GM12872 (cell line): Measurements from ENCODE around the gene KIR2DL4.
"Not testable (repeated sequence)": the region's sequence is repeated elsewhere in the genome, so short reads cannot be mapped to it uniquely, and the experiment has no call there.

Source experiments
- CTCF ChIP-seq: IDR thresholded peaks from 3 replicates; pipeline ENCODE4 v1.5.1; 2011; ENCODE audit warnings: low read depth, mild to moderate bottlenecking, low read length, moderate library complexity; ENCODE audit not compliant: insufficient read depth

The KIR2DL4 gene

DNA sequence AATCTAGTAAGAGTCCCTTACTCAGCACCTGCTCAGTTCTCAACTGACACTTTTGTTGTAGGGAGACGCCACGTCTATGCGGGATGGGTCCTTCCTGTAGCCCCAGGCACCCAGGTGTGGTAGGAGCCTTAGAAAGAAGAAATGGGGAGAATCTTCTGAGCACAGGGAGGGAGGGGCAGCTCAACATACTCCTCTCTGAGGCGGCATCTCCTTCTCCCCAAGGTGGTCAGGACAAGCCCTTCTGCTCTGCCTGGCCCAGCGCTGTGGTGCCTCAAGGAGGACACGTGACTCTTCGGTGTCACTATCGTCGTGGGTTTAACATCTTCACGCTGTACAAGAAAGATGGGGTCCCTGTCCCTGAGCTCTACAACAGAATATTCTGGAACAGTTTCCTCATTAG is 1.2 kb downstream of the KIR2DL4 start:
- TF ChIP-seq CTCF: no peak

DNA sequence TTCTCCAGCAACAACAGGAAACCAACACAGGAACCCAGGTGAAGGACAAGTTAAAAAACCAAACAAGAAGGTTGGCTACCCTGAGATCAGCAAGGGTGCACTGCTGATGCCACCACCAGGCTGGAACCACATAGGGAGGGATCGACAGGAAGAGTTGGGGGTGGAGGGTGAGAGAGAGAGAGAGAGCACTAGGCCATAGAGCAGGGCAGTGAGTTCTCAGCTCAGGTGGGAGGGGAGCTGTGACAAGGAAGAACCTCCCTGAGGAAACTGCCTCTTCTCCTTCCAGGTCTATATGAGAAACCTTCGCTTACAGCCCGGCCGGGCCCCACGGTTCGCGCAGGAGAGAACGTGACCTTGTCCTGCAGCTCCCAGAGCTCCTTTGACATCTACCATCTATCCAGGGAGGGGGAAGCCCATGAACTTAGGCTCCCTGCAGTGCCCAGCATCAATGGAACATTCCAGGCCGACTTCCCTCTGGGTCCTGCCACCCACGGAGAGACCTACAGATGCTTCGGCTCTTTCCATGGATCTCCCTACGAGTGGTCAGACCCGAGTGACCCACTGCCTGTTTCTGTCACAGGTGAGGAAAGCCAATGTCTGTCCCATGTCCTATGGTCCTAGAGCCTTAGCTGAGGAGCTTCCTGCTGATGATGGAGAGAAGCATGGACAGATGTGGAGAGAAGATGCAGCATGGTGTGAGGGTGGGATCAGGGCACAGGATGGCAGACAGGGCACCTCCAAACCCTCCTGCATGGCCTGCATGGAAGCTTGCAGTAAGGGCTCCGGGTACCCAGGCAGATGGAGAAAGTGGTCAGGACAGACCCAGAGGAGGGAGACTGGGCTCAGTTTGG is 2.5 kb downstream of the KIR2DL4 start:
- no peak for TF ChIP-seq CTCF

- no peak for TF ChIP-seq CTCF
Measured at GRCh38 chr19:54806516-54806838, 3.1 kb downstream of the KIR2DL4 start.

- not testable (repeated sequence) for TF ChIP-seq CTCF
Measured at GRCh38 chr19:54816251-54816650, 12.8 kb downstream of the KIR2DL4 start, which contains the start of gene KIR3DL1. TSS of gene KIR3DL1 (plus strand) at chr19:54816468.

- TF ChIP-seq CTCF: no peak
Measured at GRCh38 chr19:54817670-54818536, 14.5 kb downstream of the KIR2DL4 start.

DNA sequence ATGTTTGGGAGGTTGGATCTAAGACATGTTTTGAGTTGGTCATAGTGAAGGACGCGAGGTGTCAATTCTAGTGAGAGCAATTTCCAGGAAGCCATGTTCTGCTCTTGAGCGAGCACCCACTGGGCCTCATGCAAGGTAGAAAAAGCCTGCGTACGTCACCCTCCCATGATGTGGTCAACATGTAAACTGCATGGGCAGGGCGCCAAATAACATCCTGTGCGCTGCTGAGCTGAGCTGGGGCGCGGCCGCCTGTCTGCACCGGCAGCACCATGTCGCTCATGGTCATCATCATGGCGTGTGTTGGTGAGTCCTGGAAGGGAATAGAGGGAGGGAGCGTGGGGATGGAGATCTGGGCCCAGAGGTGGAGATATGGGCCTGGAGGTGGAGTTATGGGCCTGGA is 29.1 kb downstream of the KIR2DL4 start, which contains the start of gene KIR2DS4:
KIR2DS4 (plus strand) TSS at position 181 of the 400 bp plus-strand sequence.
- not testable (repeated sequence) for TF ChIP-seq CTCF

DNA sequence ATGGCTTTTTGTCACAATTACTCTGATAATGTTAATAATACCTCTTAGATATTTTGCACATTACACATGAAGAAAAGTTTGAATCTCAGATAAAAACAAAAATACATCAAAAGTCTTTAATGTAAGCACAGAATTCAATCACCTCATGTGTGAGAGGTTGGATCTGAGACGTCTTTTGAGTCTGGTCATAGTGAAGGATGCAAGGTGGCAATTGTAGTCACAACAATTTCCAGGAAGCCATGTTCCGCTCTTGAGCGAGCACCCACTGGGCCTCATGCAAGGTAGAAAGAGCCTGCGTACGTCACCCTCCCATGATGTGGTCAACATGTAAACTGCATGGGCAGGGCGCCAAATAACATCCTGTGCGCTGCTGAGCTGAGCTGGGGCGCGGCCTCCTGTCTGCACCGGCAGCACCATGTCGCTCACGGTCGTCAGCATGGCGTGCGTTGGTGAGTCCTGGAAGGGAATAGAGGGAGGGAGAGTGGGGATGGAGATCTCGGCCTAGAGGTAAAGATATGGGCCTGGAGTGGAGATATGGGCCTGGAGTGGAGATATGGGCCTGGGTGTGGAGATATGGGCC is 46.7 kb downstream of the KIR2DL4 start, which contains the start of gene KIR3DL2:
KIR3DL2 (plus strand) TSS at position 383 of the 580 bp plus-strand sequence; CDS start at position 416, 33 bp downstream.
- not testable (repeated sequence) for TF ChIP-seq CTCF
